WTC11 (cell line): Measurements from ENCODE around the gene FAM111A. TPM values are rescaled to one million over a fixed set of nuclear protein-coding genes. Genes with fewer than 3 reads are reported as not detected.

Source experiments
- ATAC-seq: fragments of 200-7000 bp; cut with Tn5 transposase; 2 replicates; pipeline ENCODE4 v1.10.0; 2021; ENCODE audit warnings: mild to moderate bottlenecking, moderate library complexity
- CTCF ChIA-PET: fragments of 300-600 bp; sonication (Branson Sonifier 250); formaldehyde crosslinking; loops from one replicate; lab custom pipeline; 2021; ENCODE audit warnings: antibody characterized with exemption; lab: Charles Lee
- POLR2A ChIA-PET: fragments of 350-600 bp; sonication (Branson Sonifier 250); formaldehyde crosslinking; loops from one replicate; lab custom pipeline; 2021; ENCODE audit warnings: antibody characterized with exemption; lab: Charles Lee
- DNase-seq: peaks from one replicate; pipeline ENCODE4 v3.0.0; 2021; ENCODE audit warnings: low spot score
- H3K27ac Mint-ChIP-seq: 2 replicates; pipeline ENCODE4 v1.8.0; 2021; ENCODE audit warnings: mixed read lengths
- H3K27me3 Mint-ChIP-seq: 2 replicates; pipeline ENCODE4 v1.8.0; 2021; ENCODE audit warnings: low read depth, mild to moderate bottlenecking, moderate library complexity, mixed read lengths
- H3K36me3 Mint-ChIP-seq: 2 replicates; pipeline ENCODE4 v1.8.0; 2021; ENCODE audit warnings: mixed read lengths
- H3K4me1 Mint-ChIP-seq: 2 replicates; pipeline ENCODE4 v1.8.0; 2022; ENCODE audit warnings: mixed read lengths
- H3K4me3 Mint-ChIP-seq: 2 replicates; pipeline ENCODE4 v1.8.0; 2021; ENCODE audit warnings: mild to moderate bottlenecking, moderate library complexity, mixed read lengths
- H3K9me3 Mint-ChIP-seq: 2 replicates; pipeline ENCODE4 v1.8.0; 2021; ENCODE audit warnings: mixed read lengths
- ATF2 ChIP-seq: sonication (generic); formaldehyde crosslinking; IDR thresholded peaks from 2 replicates; pipeline ENCODE4 v1.8.1; 2022; ENCODE audit warnings: low read depth, missing genetic modification reagents, borderline replicate concordance
- FOXP4 ChIP-seq: sonication (generic); formaldehyde crosslinking; IDR thresholded peaks from 2 replicates; pipeline ENCODE4 v1.8.0; 2022; ENCODE audit warnings: mild to moderate bottlenecking, missing genetic modification reagents
- GABPB1 ChIP-seq: sonication (generic); formaldehyde crosslinking; IDR thresholded peaks from 2 replicates; pipeline ENCODE4 v1.8.1; 2023; ENCODE audit warnings: mild to moderate bottlenecking, missing genetic modification reagents
- GRHL2 ChIP-seq: fragments of 250-450 bp; sonication (Bioruptor Pico); IDR thresholded peaks from 2 replicates; pipeline ENCODE4 v1.8.0; 2022; ENCODE audit warnings: mild to moderate bottlenecking, moderate library complexity; ENCODE audit not compliant: insufficient replicate concordance, severe bottlenecking
- HMGA2 ChIP-seq: fragments of 250-450 bp; sonication (Bioruptor Pico); IDR thresholded peaks from 2 replicates; pipeline ENCODE4 v1.4.0; 2021; ENCODE audit warnings: mild to moderate bottlenecking, moderate library complexity
- NFE2L1 ChIP-seq: sonication (generic); formaldehyde crosslinking; IDR thresholded peaks from 2 replicates; pipeline ENCODE4 v1.8.1; 2023; ENCODE audit warnings: missing genetic modification reagents
- total RNA-seq: library from RNA; stranded (reverse); gene quantifications from 3 replicates; pipeline ENCODE4 v1.2.3, GENCODE V29; 2021
- TF ChIP-seq, protein P1 (sequence below): sonication (generic); formaldehyde crosslinking; IDR thresholded peaks from 2 replicates; pipeline ENCODE4 v1.8.1; 2023; ENCODE audit warnings: mild to moderate bottlenecking, missing genetic modification reagents
- TF ChIP-seq, protein P2 (sequence below): sonication (generic); formaldehyde crosslinking; IDR thresholded peaks from 2 replicates; pipeline ENCODE4 v1.8.0; 2022; ENCODE audit warnings: missing genetic modification reagents
- TF ChIP-seq, protein P3 (sequence below): sonication (generic); formaldehyde crosslinking; IDR thresholded peaks from 2 replicates; pipeline ENCODE4 v1.8.0; 2022; ENCODE audit warnings: mild to moderate bottlenecking, missing genetic modification reagents

Gene FAM111A
- total RNA-seq, 1 experiment from 2014 or later: 18.8 TPM

DNA sequence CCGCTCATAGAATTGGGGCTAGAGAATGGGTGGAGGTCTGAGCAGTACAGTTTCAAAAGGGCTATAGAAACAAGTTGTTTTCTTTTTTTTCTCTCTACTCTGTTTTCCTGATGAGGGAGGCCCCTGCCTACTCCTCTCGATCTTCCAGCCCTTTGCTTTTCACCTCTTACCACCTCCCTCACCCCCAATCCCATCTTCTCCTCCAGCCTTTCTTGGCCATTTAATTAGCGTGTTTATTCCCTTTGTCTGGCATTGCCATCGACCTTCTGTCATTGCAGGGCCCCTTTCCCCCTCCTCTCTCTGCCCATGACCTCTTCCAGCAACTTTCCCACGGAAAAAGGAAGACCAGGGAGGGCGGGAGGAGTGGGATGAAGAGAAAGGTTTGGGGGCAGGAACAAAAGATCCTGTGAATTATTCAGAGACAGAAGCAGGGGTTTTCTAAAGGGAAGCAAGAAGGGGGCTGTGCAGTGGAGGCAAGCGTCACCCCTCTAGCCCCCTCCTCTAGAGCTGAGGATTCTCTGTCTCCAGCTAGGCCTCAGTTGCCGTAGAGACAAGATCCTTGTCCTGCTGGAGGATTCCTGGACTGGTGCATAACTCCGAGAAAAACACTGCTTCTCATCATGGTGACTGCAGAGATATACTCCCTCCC is 42.2 kb downstream of the FAM111A start (continued):
- TF ChIP-seq, protein P1, sequence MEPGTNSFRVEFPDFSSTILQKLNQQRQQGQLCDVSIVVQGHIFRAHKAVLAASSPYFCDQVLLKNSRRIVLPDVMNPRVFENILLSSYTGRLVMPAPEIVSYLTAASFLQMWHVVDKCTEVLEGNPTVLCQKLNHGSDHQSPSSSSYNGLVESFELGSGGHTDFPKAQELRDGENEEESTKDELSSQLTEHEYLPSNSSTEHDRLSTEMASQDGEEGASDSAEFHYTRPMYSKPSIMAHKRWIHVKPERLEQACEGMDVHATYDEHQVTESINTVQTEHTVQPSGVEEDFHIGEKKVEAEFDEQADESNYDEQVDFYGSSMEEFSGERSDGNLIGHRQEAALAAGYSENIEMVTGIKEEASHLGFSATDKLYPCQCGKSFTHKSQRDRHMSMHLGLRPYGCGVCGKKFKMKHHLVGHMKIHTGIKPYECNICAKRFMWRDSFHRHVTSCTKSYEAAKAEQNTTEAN (CRISPR knock-in tag): no peak
- TF ChIP-seq ATF2 (CRISPR knock-in tag): no peak
- no peak for TF ChIP-seq GRHL2
- TF ChIP-seq, all 79 proteins: peak for 0

GRCh38 chr11:59185386-59185945 is 42.8 kb downstream of the FAM111A start:
- POLR2A ChIA-PET: interaction anchor here (0.6 to 2.0 kb wide), 3 partner anchors 11 to 538 kb away, joined by 4 to 8 read pairs (median 8); partner anchors contain the start of gene DTX4
- H3K4me3 Mint-ChIP-seq: no peak overlapping the region

More at GRCh38 chr11:59185386-59185945, 42.8 kb downstream of the FAM111A start:
- H3K4me1 Mint-ChIP-seq: peaks cover 16% of the 10 kb centered on the region
- H3K9me3 Mint-ChIP-seq: no peaks in the 10 kb centered on the region
- DNase-seq: no peak
- H3K36me3 Mint-ChIP-seq: peaks cover 24% of the 10 kb centered on the region
- ATAC-seq: no peak
- TF ChIP-seq HMGA2 (CRISPR knock-in tag) (no peak), FOXP4 (CRISPR knock-in tag) (no peak), NFE2L1 (no peak), GABPB1 (no peak)
- TF ChIP-seq, protein P2, sequence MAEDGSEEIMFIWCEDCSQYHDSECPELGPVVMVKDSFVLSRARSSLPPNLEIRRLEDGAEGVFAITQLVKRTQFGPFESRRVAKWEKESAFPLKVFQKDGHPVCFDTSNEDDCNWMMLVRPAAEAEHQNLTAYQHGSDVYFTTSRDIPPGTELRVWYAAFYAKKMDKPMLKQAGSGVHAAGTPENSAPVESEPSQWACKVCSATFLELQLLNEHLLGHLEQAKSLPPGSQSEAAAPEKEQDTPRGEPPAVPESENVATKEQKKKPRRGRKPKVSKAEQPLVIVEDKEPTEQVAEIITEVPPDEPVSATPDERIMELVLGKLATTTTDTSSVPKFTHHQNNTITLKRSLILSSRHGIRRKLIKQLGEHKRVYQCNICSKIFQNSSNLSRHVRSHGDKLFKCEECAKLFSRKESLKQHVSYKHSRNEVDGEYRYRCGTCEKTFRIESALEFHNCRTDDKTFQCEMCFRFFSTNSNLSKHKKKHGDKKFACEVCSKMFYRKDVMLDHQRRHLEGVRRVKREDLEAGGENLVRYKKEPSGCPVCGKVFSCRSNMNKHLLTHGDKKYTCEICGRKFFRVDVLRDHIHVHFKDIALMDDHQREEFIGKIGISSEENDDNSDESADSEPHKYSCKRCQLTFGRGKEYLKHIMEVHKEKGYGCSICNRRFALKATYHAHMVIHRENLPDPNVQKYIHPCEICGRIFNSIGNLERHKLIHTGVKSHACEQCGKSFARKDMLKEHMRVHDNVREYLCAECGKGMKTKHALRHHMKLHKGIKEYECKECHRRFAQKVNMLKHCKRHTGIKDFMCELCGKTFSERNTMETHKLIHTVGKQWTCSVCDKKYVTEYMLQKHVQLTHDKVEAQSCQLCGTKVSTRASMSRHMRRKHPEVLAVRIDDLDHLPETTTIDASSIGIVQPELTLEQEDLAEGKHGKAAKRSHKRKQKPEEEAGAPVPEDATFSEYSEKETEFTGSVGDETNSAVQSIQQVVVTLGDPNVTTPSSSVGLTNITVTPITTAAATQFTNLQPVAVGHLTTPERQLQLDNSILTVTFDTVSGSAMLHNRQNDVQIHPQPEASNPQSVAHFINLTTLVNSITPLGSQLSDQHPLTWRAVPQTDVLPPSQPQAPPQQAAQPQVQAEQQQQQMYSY: no peak
- TF ChIP-seq, protein P3, sequence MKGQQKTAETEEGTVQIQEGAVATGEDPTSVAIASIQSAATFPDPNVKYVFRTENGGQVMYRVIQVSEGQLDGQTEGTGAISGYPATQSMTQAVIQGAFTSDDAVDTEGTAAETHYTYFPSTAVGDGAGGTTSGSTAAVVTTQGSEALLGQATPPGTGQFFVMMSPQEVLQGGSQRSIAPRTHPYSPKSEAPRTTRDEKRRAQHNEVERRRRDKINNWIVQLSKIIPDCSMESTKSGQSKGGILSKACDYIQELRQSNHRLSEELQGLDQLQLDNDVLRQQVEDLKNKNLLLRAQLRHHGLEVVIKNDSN (CRISPR knock-in tag): no peak
- no peak overlapping the region for H3K27ac Mint-ChIP-seq
- CTCF ChIA-PET: interaction anchor here (0.9 to 8.6 kb wide), 29 partner anchors 9 to 483 kb away, joined by 3 to 382 read pairs (median 6); partner anchors contain the start of genes DTX4, OR4D9, OR5A1 and PATL1
- H3K27me3 Mint-ChIP-seq: no peaks in the 10 kb centered on the region
